ENCODE measurements around the gene MIEF1. TPM values are rescaled to one million over a fixed set of nuclear protein-coding genes. Genes with fewer than 3 reads are reported as not detected.

MIEF1 gene
- total RNA-seq, 2 donors from 2014 or later: 18.8 to 36.9 TPM

DNA sequence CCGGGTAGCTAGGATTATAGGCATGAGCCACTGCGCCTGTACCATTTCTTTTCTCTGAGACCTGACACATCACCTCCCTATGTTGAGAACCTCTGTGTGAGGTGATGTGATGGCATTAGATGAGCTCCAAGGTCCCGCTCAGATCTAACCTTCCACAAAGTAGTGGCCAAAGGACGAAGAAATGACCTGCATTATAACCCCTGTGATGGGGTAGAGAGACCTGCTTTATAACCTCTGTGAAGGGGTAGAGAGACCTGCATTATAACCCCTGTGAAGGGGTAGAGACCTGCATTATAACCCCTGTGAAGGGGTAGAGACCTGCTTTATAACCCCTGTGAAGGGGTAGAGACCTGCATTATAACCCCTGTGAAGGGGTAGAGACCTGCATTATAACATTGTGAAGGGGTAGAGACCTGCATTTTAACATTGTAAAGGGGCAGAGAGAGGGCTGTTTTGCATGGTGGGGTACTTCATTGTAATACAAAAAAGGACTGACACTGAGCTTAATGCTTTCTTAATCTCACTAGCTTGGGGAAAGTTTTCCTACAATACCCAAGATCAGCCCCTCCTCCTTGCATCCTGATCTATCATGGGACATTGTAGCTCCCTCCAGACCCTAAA, 8.5 kb downstream of the MIEF1 start:
- ATAC-seq (ENCODE audit: insufficient number of reproducible peaks, low FRiP score, low read depth) (no peak), DNase-seq (ENCODE audit: low spot score) (no peak)
- no peaks in the 10 kb centered on the region for H3K9me3 ChIP-seq
- H3K4me1 ChIP-seq (ENCODE audit: control insufficient read depth in 1 of 2, low read depth in 2 of 2): no peaks in the 10 kb centered on the region
- H3K36me3 ChIP-seq: peaks cover 70% of the 10 kb centered on the region
- H3K27ac ChIP-seq: no peak overlapping the region
- H3K4me3 ChIP-seq: no peak overlapping the region
- no peaks in the 10 kb centered on the region for H3K27me3 ChIP-seq (replicated peaks; ENCODE audit: insufficient read depth)
- TF ChIP-seq, protein P1, sequence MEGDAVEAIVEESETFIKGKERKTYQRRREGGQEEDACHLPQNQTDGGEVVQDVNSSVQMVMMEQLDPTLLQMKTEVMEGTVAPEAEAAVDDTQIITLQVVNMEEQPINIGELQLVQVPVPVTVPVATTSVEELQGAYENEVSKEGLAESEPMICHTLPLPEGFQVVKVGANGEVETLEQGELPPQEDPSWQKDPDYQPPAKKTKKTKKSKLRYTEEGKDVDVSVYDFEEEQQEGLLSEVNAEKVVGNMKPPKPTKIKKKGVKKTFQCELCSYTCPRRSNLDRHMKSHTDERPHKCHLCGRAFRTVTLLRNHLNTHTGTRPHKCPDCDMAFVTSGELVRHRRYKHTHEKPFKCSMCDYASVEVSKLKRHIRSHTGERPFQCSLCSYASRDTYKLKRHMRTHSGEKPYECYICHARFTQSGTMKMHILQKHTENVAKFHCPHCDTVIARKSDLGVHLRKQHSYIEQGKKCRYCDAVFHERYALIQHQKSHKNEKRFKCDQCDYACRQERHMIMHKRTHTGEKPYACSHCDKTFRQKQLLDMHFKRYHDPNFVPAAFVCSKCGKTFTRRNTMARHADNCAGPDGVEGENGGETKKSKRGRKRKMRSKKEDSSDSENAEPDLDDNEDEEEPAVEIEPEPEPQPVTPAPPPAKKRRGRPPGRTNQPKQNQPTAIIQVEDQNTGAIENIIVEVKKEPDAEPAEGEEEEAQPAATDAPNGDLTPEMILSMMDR (IDR thresholded peaks at IDR 0.05): no peak

DNA sequence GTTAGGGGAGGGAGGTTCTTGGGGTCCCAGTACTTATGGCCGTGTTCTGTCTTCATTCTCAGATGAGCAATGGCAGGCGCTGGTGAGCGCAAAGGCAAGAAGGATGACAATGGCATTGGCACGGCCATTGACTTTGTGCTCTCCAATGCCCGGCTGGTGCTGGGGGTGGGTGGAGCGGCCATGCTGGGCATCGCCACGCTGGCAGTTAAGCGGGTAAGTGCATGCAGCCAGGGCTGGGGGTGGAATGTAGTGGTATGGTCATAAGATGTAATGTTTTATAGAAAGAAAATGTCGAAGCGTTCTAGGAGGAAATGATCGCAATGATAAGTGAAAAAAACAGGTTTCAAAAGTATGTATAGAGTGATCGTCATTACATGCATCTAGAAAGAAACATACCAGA, 9.1 kb downstream of the MIEF1 start:
- H3K27ac ChIP-seq: no peak overlapping the region
- H3K4me1 ChIP-seq (ENCODE audit: control insufficient read depth in 1 of 2, low read depth in 2 of 2): no peaks in the 10 kb centered on the region
- H3K4me3 ChIP-seq: no peak overlapping the region
- H3K9me3 ChIP-seq: no peaks in the 10 kb centered on the region
- DNase-seq (ENCODE audit: low spot score) (no peak), ATAC-seq (ENCODE audit: insufficient number of reproducible peaks, low FRiP score, low read depth) (no peak)
- peaks cover 64% of the 10 kb centered on the region for H3K36me3 ChIP-seq
- no peaks in the 10 kb centered on the region for H3K27me3 ChIP-seq (replicated peaks; ENCODE audit: insufficient read depth)
- TF ChIP-seq, protein P1 (IDR thresholded peaks at IDR 0.05): no peak

DNA sequence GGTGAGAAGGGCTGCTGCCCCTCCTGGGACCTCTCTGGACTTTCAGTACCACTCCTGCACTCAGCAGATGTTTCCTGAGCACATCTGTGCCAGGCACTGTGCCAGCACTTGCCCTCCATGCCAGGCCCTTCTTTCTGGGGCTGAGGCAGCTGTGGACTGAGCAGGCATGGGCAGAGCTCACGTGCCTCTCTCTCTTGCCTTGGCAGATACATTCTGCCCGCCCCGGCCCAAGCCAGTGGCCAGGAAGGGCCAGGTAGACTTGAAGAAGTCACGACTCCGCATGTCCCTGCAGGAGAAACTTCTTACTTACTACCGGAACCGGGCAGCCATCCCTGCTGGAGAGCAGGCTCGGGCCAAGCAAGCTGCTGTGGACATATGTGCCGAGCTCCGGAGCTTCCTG, 9.9 kb downstream of the MIEF1 start:
- DNase-seq (ENCODE audit: low spot score) (no peak), ATAC-seq (ENCODE audit: insufficient number of reproducible peaks, low FRiP score, low read depth) (no peak)
- Histone ChIP-seq H3K27ac (no peak overlapping the region), H3K9me3 (no peaks in the 10 kb centered on the region), H3K27me3 (replicated peaks; ENCODE audit: insufficient read depth) (no peaks in the 10 kb centered on the region), H3K36me3 (peaks cover 58% of the 10 kb centered on the region), H3K4me3 (no peak overlapping the region), H3K4me1 (ENCODE audit: control insufficient read depth in 1 of 2, low read depth in 2 of 2) (no peaks in the 10 kb centered on the region)
- TF ChIP-seq, protein P1 (IDR thresholded peaks at IDR 0.05): no peak

DNA sequence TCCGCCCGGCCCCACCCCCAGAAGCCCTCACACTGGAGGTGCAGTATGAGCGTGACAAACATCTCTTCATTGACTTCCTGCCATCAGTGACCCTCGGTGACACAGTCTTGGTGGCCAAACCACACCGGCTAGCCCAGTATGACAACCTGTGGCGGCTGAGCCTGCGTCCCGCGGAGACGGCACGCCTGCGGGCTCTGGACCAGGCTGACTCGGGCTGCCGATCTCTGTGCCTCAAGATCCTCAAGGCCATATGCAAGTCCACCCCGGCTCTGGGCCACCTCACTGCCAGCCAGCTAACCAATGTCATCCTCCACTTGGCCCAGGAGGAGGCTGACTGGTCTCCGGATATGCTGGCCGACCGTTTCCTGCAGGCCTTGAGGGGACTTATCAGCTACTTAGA, 11.7 kb downstream of the MIEF1 start:
- Histone ChIP-seq H3K4me1 (ENCODE audit: control insufficient read depth in 1 of 2, low read depth in 2 of 2) (peaks cover 7 to 10% of the 10 kb centered on the region in 2 donors), H3K9me3 (no peaks in the 10 kb centered on the region), H3K36me3 (peaks cover 44% of the 10 kb centered on the region), H3K27ac (no peak overlapping the region), H3K4me3 (no peak overlapping the region), H3K27me3 (replicated peaks; ENCODE audit: insufficient read depth) (no peaks in the 10 kb centered on the region)
- DNase-seq (ENCODE audit: low spot score) (no peak), ATAC-seq (ENCODE audit: insufficient number of reproducible peaks, low FRiP score, low read depth) (no peak)
- TF ChIP-seq, protein P1 (IDR thresholded peaks at IDR 0.05): no peak

GRCh38 chr22:39514373-39514973, 12.4 kb downstream of the MIEF1 start:
- no peaks in the 10 kb centered on the region for H3K9me3 ChIP-seq
- no peak overlapping the region for H3K4me3 ChIP-seq
- H3K27me3 ChIP-seq (replicated peaks; ENCODE audit: insufficient read depth): no peaks in the 10 kb centered on the region
- DNase-seq (ENCODE audit: low spot score) (no peak), ATAC-seq (ENCODE audit: insufficient number of reproducible peaks, low FRiP score, low read depth) (no peak)
- TF ChIP-seq, protein P1 (IDR thresholded peaks at IDR 0.05): peak; percentile 59
- H3K36me3 ChIP-seq: peaks cover 38% of the 10 kb centered on the region
- H3K4me1 ChIP-seq (ENCODE audit: control insufficient read depth in 1 of 2, low read depth in 2 of 2): peaks cover 10 to 16% of the 10 kb centered on the region in 2 donors
- H3K27ac ChIP-seq: no peak overlapping the region

Data from thoracic aorta (tissue), 2 donors.